C4-2B (cell line): Measurements from ENCODE around the gene KICS2.
A peak's percentile ranks its signal among the peaks of the same experiment; 100 is the strongest.

Experiments used
- H3K27ac ChIP-seq: fragments of 450-650 bp; 2 replicates; pipeline ENCODE4 v1.5.1; 2017
- CTCF ChIP-seq: fragments of 450-650 bp; conservative IDR thresholded peaks from 2 replicates; pipeline ENCODE4 v1.5.1; 2017; ENCODE audit warnings: mild to moderate bottlenecking
- ZFX ChIP-seq: fragments of 450-650 bp; IDR thresholded peaks from 2 replicates; pipeline ENCODE4 v1.6.1; 2017

The KICS2 gene

GRCh38 chr12:64186789-64187188 is 35.3 kb downstream of the KICS2 start:
- H3K27ac ChIP-seq = no peak overlapping the region

DNA sequence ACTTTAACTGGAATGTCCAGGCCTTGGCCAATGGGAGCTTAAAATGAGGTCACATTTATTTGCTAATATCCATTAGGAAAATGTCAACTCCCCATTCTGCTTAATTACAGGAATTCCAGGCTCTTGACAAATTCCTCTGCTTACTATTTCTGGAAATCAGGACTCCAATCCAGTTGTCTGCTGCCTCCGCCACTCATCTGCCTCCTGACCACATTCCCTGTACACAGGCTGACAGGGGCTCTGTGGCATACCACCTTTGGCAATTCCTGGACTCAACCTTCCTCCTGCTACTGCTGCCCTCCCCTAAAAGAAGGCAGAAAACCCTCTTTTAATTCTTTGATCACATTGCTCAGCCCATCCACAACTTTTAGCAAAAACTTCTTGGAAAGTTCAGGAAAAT is 37.9 kb downstream of the KICS2 start:
- no peak for TF ChIP-seq ZFX
- no peak for TF ChIP-seq CTCF
- H3K27ac ChIP-seq = no peak overlapping the region

More at GRCh38 chr12:64186789-64187188, 35.3 kb downstream of the KICS2 start:
- TF ChIP-seq ZFX (no peak), CTCF (no peak)

- peak overlapping the region; percentile 44; the same call in 1 of the 2 replicates for H3K27ac ChIP-seq
- TF ChIP-seq CTCF (peak; percentile 87), ZFX (no peak)
Measured at GRCh38 chr12:64181430-64182291, 40.4 kb downstream of the KICS2 start.

DNA sequence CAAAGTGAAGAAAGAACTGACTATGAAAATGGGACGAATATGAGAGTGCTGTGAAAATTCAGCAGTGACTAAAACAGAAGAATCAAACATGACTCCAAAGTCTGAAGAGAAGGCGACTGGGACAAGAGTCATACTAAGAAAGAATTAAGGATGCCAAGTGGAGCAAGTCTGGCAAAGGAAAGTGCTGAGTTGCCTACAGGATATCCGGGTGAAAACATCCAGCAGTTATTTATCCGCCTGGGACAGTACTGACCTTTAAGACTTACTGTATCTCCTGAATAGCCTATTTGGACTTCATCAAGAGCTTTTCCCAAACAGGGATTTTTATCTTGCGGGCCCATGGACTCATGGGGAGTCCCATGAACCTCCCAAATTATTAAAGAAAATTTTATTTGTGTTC is 41.1 kb downstream of the KICS2 start:
- TF ChIP-seq CTCF (no peak), ZFX (no peak)
- peak overlapping the region; percentile 44; the same call in 1 of the 2 replicates for H3K27ac ChIP-seq

DNA sequence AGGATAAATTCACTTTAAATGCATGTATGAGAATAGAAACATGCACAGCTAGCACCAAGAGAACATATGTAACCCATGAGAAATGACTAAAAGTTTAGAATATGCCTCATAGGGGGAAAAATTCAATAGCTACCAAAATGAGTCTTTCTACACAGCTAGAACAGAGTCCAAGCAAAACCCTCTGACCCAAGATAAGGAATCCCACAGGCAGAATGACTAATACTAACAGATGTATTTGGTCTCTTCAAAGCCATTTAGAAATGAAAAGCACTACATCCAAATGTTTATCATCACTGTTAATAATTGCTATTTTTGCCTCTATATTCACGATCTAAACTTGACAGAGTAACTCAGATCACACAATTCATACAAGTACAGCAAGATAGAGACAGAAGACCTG is 44.0 kb downstream of the KICS2 start:
- TF ChIP-seq ZFX (no peak), CTCF (no peak)
- H3K27ac ChIP-seq = no peak overlapping the region

- TF ChIP-seq CTCF (no peak), ZFX (no peak)
- H3K27ac ChIP-seq = no peak overlapping the region
Measured at GRCh38 chr12:64177001-64177400, 45.1 kb downstream of the KICS2 start.

DNA sequence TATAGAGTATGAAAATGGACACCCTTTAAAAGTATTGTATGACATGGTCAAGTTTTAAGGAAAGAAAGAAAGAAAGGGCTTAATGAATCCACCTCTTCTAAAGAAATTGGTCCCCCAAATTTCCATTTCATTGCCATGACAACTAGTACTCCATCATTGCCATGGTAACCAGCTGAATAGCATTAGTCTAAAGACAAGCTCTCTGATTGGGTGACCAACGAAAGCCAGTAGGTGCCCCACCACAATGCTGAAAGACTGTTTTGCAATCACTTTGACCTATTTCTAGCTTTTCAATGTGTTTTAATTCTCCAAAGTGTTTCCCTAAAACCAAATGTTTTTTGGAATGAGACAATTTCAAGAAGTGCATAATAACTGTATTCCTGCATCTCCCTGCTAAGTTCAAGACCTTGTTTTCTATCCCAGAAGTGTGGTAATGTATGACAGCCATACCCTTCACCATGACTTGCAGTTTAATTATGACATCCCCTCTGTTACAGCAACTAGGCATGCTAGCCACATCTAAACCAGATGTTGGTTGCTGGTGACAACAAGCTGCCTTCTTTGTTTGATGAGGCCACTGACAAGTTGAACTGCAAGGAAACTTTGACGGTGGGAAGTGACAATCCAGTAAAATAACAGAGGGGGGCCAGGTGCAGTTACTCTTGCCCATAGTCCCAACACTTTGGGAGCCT is 46.7 kb downstream of the KICS2 start:
- no peak overlapping the region for H3K27ac ChIP-seq

More for the DNA sequence above, 46.7 kb downstream of the KICS2 start:
- no peak for TF ChIP-seq ZFX
- TF ChIP-seq CTCF = no peak
